Suprapubic skin (tissue), 4 donors: Measurements from ENCODE around the gene ASB6.

ENCODE experiments used
- POLR2A ChIP-seq, 2 donors: fragments of 450-650 bp; IDR thresholded peaks; one replicate each; pipeline ENCODE4 v1.6.1; 2017; ENCODE audit warnings: antibody characterized with exemption in 2 of 2, mild to moderate bottlenecking in 2 of 2, moderate library complexity in 2 of 2
- POLR2AphosphoS5 ChIP-seq, 3 donors: sonication (generic); formaldehyde crosslinking; IDR thresholded peaks; one replicate each; pipeline ENCODE4 v1.6.1; 2017; ENCODE audit warnings: antibody characterized with exemption in 3 of 3
- TF ChIP-seq, protein P1 (sequence below), 2 donors: fragments of 200-600 bp in 1 of 2; fragments of 450-650 bp in 1 of 2; sonication (generic) in 1 of 2; IDR thresholded peaks; one replicate each; pipeline ENCODE4 v1.5.1; 2016 to 2019; ENCODE audit warnings: antibody characterized with exemption in 2 of 2, mild to moderate bottlenecking in 1 of 2, moderate library complexity in 1 of 2

GRCh38 chr9:129594632-129595031 lies 47.3 kb downstream of the ASB6 start:
- no peak for TF ChIP-seq POLR2A (IDR thresholded peaks at IDR 0.05)
- TF ChIP-seq, protein P1, sequence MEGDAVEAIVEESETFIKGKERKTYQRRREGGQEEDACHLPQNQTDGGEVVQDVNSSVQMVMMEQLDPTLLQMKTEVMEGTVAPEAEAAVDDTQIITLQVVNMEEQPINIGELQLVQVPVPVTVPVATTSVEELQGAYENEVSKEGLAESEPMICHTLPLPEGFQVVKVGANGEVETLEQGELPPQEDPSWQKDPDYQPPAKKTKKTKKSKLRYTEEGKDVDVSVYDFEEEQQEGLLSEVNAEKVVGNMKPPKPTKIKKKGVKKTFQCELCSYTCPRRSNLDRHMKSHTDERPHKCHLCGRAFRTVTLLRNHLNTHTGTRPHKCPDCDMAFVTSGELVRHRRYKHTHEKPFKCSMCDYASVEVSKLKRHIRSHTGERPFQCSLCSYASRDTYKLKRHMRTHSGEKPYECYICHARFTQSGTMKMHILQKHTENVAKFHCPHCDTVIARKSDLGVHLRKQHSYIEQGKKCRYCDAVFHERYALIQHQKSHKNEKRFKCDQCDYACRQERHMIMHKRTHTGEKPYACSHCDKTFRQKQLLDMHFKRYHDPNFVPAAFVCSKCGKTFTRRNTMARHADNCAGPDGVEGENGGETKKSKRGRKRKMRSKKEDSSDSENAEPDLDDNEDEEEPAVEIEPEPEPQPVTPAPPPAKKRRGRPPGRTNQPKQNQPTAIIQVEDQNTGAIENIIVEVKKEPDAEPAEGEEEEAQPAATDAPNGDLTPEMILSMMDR (IDR thresholded peaks at IDR 0.05): no peak
- no peak for TF ChIP-seq POLR2AphosphoS5 (IDR thresholded peaks at IDR 0.05)
